Natural killer cell (primary cell): Measurements from ENCODE around the gene SH3TC1. TPM values are rescaled to one million over a fixed set of nuclear protein-coding genes. Genes with fewer than 3 reads are reported as not detected.

Source experiments
- ATAC-seq, 3 donors: fragments of 150-1000 bp in 2 of 3; fragments of 200-7000 bp in 1 of 3; cut with Tn5 transposase; 1 replicate in 1 of 3; 2 replicates in 2 of 3; pipeline ENCODE4 v1.10.0; 2021; ENCODE audit warnings: mild to moderate bottlenecking in 2 of 3, moderate library complexity in 2 of 3
- DNase-seq, 2 donors: peaks; one replicate each; pipeline versions ENCODE4 v3.0.0 to v3.0.0-alpha.2; 2013 to 2021; ENCODE audit warnings: mixed read lengths in 1 of 2
- H3K27ac ChIP-seq: one replicate; pipeline ENCODE4 v1.5.1; 2013; ENCODE audit warnings: mild to moderate bottlenecking, low read length
- H3K27me3 ChIP-seq: one replicate; pipeline ENCODE4 v1.6.1; 2013; ENCODE audit warnings: low read length; ENCODE audit not compliant: control insufficient read depth, insufficient read depth
- H3K36me3 ChIP-seq: one replicate; pipeline ENCODE4 v1.6.1; 2013; ENCODE audit warnings: low read length; ENCODE audit not compliant: control insufficient read depth, insufficient read depth
- H3K4me1 ChIP-seq: one replicate; pipeline ENCODE4 v1.6.1; 2013; ENCODE audit warnings: low read length; ENCODE audit not compliant: control insufficient read depth, insufficient read depth
- H3K4me3 ChIP-seq: one replicate; pipeline ENCODE4 v1.5.1; 2013; ENCODE audit warnings: low read length
- H3K9me3 ChIP-seq: one replicate; pipeline ENCODE4 v1.6.1; 2013; ENCODE audit warnings: low read length; ENCODE audit not compliant: control insufficient read depth, insufficient read depth
- H3K27ac Mint-ChIP-seq, 2 donors: one replicate each; pipeline ENCODE4 v1.8.0; 2022; ENCODE audit warnings: mild to moderate bottlenecking in 2 of 2, mixed read lengths in 2 of 2, moderate library complexity in 1 of 2
- H3K27me3 Mint-ChIP-seq, 2 donors: one replicate each; pipeline ENCODE4 v1.8.0; 2022; ENCODE audit warnings: low read depth in 2 of 2, mixed read lengths in 2 of 2
- H3K36me3 Mint-ChIP-seq: one replicate; pipeline ENCODE4 v1.8.0; 2022; ENCODE audit warnings: mixed read lengths
- H3K4me1 Mint-ChIP-seq, 2 donors: one replicate each; pipeline ENCODE4 v1.8.0; 2022; ENCODE audit warnings: mixed read lengths in 2 of 2
- H3K4me3 Mint-ChIP-seq: one replicate; pipeline ENCODE4 v1.8.0; 2022; ENCODE audit warnings: mild to moderate bottlenecking, moderate library complexity, mixed read lengths
- H3K9me3 Mint-ChIP-seq, 2 donors: one replicate each; pipeline ENCODE4 v1.8.0; 2022; ENCODE audit warnings: mixed read lengths in 2 of 2
- WGBS: methylation state at CpG from one replicate; pipeline ENCODE4 v1.1.7; 2013; ENCODE audit warnings: missing lambda C conversion rate; ENCODE audit not compliant: insufficient coverage; 5-methylcytosine and 5-hydroxymethylcytosine counted together
- intact Hi-C: fragments of 100-400 bp; cut with micrococcal nuclease; formaldehyde crosslinking; loops from one replicate; pipeline ENCODE4 v1.14.2; 2022
- total RNA-seq, 4 donors: library from RNA; stranded (reverse); fragments of 120-200 nt in 1 of 4; gene quantifications; one replicate each; pipeline versions ENCODE4 v1.2.3 to v1.2.4, GENCODE V29; 2013 to 2022
- TF ChIP-seq, protein P1 (sequence below): fragments of 200-600 bp; IDR thresholded peaks from one replicate; pipeline ENCODE4 v1.8.0; 2022; ENCODE audit warnings: antibody characterized with exemption

Gene SH3TC1
- total RNA-seq, 3 donors from 2014 or later (not counting 1 experiment from before 2014, with no cell fraction given), result 50.1 to 61.7 (median 54.9) TPM

GRCh38 chr4:8153441-8153840 lies 45.6 kb upstream of the SH3TC1 start:
- TF ChIP-seq, protein P1, sequence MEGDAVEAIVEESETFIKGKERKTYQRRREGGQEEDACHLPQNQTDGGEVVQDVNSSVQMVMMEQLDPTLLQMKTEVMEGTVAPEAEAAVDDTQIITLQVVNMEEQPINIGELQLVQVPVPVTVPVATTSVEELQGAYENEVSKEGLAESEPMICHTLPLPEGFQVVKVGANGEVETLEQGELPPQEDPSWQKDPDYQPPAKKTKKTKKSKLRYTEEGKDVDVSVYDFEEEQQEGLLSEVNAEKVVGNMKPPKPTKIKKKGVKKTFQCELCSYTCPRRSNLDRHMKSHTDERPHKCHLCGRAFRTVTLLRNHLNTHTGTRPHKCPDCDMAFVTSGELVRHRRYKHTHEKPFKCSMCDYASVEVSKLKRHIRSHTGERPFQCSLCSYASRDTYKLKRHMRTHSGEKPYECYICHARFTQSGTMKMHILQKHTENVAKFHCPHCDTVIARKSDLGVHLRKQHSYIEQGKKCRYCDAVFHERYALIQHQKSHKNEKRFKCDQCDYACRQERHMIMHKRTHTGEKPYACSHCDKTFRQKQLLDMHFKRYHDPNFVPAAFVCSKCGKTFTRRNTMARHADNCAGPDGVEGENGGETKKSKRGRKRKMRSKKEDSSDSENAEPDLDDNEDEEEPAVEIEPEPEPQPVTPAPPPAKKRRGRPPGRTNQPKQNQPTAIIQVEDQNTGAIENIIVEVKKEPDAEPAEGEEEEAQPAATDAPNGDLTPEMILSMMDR, result no peak
- 84% methylated on average over 10 of the region's 10 CpGs for WGBS
- ATAC-seq, result no peak
- Mint-ChIP-seq H3K4me3 (no peak overlapping the region), H3K27me3 (peaks cover 0 to 11% of the 10 kb centered on the region in 2 donors), H3K4me1 (peaks cover 0 to 5% of the 10 kb centered on the region in 2 donors), H3K9me3 (no peaks in the 10 kb centered on the region), H3K36me3 (no peaks in the 10 kb centered on the region), H3K27ac (no peak overlapping the region)
- Histone ChIP-seq H3K27ac (no peak overlapping the region), H3K9me3 (no peaks in the 10 kb centered on the region), H3K27me3 (peaks cover 12% of the 10 kb centered on the region), H3K4me1 (peaks cover 12% of the 10 kb centered on the region), H3K36me3 (no peaks in the 10 kb centered on the region), H3K4me3 (no peak overlapping the region)
- DNase-seq, result no peak
- intact Hi-C loops, result no loop called here

DNA sequence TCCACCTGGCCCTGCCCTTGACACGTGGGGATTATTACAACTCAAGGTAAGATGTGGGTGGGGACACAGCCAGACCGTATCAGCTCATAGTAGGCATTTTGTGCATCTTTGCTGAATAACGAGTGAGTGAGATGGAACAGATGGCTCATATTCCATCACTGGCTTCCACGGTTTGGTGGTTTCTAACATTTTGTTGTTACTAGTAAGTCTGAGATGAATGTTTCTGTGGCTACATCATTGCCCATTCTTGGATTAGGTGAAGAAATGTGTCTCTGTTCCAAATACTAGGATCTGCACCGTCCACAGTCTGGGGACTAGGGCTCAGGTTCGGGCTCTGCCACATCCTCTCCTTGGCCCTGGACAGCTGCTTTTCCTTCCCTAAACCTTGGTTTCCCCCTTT lies 44.0 kb upstream of the SH3TC1 start:
- H3K36me3 Mint-ChIP-seq, result no peaks in the 10 kb centered on the region
- Histone ChIP-seq H3K9me3 (no peaks in the 10 kb centered on the region), H3K27ac (no peak overlapping the region), H3K4me3 (no peak overlapping the region), H3K27me3 (peaks cover 12% of the 10 kb centered on the region), H3K36me3 (no peaks in the 10 kb centered on the region), H3K4me1 (peaks cover 22% of the 10 kb centered on the region)
- no peaks in the 10 kb centered on the region for H3K9me3 Mint-ChIP-seq
- 79% methylated on average over 6 of the region's 6 CpGs for WGBS
- H3K27ac Mint-ChIP-seq, result no peak overlapping the region
- H3K27me3 Mint-ChIP-seq, result peaks cover 0 to 14% of the 10 kb centered on the region in 2 donors
- ATAC-seq (no peak), DNase-seq (no peak)
- no peak overlapping the region for H3K4me3 Mint-ChIP-seq
- TF ChIP-seq, protein P1, result no peak
- intact Hi-C loops, result no loop called here
- H3K4me1 Mint-ChIP-seq, result peaks cover 14 to 19% of the 10 kb centered on the region in 2 donors

DNA sequence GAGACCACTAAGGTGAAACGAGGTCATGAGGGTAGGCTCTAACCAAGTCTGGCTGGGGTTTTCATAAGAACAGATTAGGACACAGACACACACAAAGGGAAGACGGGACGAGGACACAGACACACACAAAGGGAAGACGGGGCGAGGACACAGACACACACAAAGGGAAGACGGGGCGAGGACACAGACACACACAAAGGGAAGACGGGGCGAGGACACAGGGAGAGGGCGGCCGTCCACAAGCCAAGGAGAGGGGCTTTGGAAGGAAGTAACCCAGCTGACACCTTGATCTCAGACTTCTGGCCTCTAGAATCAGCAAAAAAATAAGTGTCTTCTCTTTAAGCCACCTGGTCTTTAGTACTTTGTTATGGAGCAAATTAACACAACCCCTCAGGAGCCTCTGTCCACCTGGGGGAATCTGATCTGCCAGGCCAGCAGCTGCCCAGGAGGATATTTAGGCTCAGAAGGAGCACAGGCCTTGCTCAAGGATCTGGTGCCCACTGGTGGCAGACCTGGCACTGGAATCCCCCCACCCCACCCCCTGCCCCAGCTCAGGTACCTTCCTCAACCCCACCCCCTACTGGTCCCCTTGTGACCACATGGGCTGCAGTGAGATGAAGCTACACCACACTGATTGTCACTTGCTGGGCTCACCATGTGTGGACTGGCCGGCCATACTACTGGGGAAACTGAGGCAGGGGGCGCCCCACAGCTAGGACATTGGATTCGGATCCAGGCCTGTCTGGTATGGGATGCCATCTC lies 43.2 kb upstream of the SH3TC1 start:
- H3K4me1 Mint-ChIP-seq, result peaks cover 15 to 19% of the 10 kb centered on the region in 2 donors
- Histone ChIP-seq H3K4me3 (no peak overlapping the region), H3K36me3 (no peaks in the 10 kb centered on the region), H3K27ac (no peak overlapping the region), H3K4me1 (peaks cover 24% of the 10 kb centered on the region), H3K27me3 (peaks cover 12% of the 10 kb centered on the region), H3K9me3 (no peaks in the 10 kb centered on the region)
- ATAC-seq (no peak), DNase-seq (peak in 1 of 2 donors; percentile 21)
- no peak overlapping the region for H3K4me3 Mint-ChIP-seq
- no peaks in the 10 kb centered on the region for H3K9me3 Mint-ChIP-seq
- no peak overlapping the region for H3K27ac Mint-ChIP-seq
- WGBS, result 91% methylated on average over 14 of the region's 14 CpGs
- TF ChIP-seq, protein P1, result no peak
- no peaks in the 10 kb centered on the region for H3K36me3 Mint-ChIP-seq
- peaks cover 0 to 14% of the 10 kb centered on the region in 2 donors for H3K27me3 Mint-ChIP-seq
- intact Hi-C loops, result no loop called here
